ENCODE measurements around the gene IQUB.
"Not testable (repeated sequence)": the region's sequence is repeated elsewhere in the genome, so short reads cannot be mapped to it uniquely, and the experiment has no call there.

Gene IQUB

DNA sequence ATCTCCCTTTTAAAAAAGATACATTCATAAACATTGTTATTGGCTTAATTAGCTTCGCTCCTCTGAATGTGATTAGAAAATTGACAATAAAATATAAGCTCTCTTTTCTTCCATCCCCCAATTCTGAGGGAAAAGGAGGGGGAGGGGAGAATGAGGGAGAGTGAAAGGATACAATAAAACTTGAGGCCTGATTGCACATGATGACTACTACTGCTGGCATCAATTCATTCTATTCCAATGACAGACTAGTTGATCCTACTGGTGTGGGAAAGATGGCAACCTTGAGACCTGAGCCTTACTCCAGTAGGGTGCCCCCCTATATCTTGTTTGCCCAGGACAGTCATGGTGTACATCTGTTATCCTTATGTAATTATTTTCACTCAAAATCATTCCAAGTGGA, 4.5 kb upstream of the IQUB start:
- no peak for DNase-seq

DNA sequence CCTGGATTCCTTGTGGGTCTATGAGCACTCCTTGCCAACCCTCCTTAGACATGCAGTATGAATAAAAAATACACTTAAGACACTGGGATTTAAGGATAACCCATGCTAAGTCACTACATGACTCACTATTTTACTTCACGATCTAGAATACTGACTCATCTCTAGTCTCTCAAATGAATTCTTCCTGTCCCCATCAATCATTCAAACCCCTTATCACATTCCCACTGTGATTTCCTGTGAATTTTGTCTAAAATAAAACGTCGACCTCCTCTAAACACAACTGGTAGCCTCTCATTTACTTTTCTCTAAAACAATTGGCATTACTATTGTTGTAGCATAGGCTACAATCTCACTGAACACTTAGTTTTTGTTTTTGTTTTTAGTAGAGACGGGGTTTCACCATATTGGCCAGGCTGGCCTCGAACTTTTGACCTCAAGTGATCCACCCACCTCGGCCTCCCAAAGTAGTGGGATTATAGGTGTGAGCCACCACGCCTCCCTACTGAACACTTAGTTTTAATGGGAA, 3.9 kb upstream of the IQUB start:
- no peak for DNase-seq

DNA sequence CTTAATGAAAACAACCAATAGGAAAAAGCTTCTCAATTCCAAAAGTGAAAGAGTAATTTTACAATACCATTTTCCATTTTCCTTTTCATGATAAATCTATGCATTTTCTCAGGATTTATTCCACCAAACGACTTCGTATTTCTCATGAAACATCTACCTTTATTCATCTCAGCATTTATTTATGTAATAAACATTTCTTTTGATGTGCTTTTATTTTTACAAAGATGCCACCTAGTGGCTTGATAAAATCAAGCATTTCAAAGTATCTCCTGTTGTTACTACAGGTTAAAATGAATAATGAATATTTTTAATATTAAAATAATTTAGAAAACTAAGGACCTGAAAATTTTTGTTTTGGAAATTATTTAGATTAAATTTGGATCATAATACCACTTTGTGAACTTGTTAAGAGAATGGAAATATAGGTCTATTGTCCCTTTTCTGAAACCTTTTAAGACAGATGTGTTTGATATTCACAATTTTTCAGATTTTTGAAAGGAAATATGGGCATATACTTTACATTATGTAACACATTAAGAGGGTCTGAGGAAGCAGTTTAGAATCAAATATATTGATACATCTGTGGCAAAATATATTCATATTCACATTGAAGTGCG, 2.7 kb upstream of the IQUB start:
- peak; percentile 35 for DNase-seq

DNA sequence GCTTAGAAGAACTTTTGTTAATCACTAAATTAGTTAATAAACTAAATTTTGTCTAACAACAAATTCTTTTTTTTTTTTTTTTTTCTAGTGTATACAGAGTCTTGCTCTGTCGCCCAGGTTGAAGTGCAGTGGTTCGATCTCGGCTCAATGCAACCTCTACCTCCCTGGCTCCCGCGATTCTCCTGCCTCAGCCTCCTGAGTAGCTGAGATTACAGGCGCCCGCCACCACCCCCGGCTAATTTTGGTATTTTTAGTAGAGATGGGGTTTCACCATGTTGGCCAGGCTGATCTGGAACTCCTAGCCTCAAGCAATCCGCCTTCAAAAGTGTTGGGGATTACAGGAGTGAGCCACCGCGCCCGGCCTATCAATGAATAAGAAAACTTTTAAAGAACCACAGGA, 1.1 kb upstream of the IQUB start:
- DNase-seq, result no peak

DNA sequence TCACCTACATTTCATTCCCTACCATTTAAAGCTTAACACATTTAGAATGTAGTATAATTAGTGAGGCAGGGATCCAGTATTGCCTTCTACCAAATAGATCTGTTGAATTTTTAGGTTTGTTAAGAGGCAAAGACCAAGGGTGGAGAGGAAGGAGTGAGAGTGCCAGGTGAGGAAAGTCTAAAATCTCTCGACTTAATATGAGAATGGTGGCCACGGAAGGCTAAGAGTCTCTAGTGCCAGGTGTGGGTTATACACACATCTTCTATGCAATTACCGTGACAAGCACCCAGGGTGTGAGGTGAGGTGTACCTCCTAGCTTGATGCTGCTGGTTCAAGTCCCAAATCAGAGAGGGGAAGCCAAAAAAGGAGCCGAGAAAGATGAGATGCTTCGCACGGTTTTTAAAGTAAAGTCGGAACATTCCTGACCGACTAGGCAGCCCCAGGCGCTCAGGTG, 439 bp downstream of the IQUB start:
- no peak for DNase-seq

DNA sequence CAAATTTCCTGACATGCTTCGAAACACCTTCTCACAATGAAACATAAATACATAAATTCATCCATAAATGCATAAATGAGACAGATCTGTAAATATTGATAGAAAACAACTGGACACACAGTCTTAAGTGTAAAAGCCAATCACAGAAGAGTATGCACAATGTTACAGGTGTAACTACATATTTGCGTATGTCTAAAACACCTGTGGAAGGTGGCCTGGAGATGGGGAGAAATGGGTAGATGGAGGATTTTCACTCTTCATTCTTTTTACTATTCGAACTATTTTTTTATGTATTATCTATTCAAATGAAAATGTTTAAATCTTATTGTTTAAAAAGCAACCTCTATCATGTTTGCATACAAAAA, 860 bp downstream of the IQUB start:
- DNase-seq, result no peak

DNA sequence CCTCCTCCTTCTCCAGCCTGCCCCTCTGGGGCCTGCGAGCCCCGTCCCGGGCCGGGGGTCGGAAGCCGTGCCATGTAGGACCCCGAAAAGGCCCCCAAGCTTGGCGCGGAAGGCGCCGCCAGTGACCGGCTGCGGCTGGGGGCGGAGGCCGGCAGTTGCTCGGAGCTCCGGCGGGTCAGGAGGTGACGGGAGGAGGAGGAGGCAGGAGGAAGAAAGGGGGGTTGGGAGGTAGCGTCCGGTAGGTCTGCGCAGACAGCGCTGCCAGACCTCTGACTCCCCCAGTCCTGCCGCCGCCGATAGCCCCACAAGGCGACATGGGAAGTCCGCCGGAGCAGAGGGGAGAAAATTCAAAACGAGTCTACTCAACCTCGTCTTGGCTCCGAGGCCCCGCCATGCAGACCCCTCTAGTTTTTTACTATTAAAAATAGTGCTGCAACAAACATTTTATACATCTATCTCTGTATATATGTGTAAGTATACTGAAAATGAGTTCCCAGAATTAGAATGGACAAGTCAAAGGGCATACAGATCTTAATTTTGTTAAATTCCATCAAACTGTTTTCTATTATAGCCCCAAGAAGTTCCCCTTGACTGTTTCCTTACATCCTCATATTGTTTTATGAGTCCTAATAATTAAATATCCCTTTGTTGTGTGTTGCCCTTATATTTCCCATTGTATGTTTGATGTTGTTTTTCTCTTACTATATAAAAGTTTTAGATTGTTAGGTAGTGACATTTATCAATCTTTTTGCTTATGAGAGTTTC, 1.4 kb downstream of the IQUB start:
- not testable (repeated sequence) for DNase-seq

DNA sequence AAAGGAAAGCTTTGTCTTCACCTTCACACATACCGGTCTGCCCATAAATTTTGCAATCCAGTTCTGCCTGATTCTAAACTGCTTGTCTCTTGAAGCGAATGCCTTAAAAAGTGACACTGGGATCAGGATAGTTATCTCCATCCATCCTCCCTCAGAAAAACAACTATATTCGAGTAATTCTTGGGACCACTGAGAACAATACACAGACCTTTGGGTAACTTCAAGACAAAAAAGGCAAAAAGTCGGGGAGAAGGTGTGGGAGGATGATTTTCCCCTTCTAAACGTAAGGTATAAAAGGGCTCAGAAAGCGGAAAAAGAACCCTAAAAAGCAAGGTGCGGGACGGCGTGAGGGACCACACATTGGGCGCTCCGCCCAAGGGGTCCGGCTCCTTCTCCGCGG, 2.1 kb downstream of the IQUB start:
- not testable (repeated sequence) for DNase-seq

DNA sequence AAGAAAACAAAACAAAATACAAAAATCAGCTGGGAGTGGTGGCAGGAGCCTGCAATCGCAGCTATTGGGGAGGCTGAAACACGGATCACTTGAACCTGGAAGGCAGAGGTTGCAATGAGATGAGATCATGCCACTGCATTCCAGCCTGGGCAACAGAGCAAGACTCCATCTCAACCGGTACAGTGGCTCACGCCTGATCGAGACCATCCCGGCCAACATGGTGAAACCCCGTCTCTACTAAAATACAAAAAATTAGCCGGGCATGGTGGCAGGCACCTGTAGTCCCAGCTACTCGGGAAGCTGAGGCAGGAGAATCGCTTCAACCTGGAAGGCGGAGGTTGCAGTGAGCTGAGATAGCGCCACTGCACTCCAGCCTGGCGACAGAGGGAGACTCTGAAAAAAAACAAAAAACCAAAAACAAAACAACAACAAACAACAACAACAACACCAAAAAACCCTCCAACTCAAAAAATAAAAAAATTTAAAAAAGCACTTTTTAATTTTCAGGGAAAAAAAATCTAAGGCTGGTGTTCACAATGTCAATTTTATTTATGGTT, 4.3 kb downstream of the IQUB start:
- not testable (repeated sequence) for DNase-seq

DNA sequence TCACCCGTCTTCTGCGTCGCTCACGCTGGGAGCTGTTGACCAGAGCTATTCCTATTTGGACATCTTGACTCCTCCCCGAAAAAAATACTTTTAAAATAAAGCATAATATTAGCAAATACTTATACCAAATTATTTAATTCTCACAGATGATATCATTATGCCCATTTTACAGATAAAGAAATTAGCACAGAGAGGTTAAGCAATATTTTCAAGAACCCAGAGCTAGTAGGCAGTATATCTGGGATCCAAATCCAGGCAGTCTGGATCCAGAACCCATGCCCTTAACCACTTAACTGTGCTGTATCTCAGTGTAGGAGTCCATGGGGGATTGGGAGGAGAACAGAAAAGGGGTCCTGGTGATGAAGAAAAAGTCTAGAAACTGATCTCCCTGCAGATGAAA, 6.1 kb downstream of the IQUB start:
- DNase-seq, result no peak

DNA sequence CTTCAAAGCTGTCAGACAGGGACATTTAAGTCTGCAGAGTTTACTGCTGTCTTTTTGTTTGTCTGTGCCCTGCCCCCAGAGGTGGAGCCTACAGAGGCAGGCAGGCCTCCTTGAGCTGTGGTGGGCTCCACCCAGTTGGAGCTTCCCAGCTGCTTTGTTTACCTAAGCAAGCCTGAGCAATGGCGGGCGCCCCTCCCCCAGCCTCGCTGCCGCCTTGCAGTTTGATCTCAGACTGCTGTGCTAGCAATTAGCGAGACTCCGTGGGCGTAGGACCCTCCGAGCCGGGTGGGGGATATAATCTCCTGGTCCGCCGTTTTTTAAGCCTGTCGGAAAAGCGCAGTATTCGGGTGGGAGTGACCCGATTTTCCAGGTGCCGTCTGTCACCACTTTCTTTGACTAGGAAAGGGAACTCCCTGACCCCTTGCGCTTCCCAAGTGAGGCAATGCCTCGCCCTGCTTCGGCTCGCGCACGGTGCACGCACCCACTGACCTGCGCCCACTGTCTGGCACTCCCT, 6.6 kb downstream of the IQUB start:
- not testable (repeated sequence) for DNase-seq

DNA sequence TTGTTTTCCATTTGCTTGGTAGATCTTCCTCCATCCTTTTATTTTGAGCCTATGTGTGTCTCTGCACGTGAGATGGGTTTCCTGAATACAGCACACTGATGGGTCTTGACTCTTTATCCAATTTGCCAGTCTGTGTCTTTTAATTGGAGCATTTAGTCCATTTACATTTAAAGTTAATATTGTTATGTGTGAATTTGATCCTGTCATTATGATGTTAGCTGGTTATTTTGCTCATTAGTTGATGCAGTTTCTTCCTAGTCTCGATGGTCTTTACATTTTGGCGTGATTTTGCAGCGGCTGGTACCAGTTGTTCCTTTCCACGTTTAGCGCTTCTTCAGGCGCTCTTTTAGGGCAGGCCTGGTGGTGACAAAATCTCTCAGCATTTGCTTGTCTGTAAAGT, 7.9 kb downstream of the IQUB start:
- DNase-seq, result not testable (repeated sequence)

DNA sequence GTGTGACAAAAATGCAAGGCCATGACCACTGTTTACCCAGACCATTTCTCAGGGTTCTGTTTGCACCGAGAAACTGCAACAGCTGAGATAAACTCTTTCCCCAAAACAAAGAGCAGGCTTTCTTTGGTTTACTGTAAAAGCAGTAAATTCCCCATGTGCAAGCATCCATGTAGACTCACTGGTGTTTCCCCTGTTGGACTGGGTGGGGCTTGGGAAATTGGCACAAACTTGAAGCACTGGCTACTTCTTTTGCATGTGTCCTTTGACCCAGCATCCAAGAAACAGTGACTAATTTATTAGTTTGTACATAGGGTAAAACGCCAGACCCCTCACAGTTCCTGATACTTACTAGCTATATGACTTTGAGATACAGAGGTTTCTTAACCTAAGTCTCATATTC, 12.3 kb downstream of the IQUB start:
- no peak for DNase-seq

DNA sequence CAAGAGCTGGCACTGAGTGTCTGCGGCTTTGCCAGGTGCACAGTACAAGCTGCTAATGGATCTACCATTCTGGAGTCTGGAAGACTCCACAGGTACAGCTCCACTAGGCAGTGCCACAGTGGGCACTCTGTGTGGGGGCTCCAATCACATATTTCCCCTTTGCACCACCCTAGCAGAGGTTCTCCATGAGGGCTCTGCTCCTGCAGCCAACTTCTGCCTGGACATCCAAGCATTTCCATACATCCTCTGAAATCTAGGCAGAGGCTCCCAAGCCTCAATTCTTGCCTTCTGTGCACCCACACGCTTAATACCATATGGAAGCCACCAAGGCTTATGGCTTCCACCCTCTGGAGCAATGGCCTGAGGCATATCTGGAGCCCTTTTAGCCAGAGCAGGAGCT, 29.2 kb downstream of the IQUB start:
- no peak for DNase-seq

DNA sequence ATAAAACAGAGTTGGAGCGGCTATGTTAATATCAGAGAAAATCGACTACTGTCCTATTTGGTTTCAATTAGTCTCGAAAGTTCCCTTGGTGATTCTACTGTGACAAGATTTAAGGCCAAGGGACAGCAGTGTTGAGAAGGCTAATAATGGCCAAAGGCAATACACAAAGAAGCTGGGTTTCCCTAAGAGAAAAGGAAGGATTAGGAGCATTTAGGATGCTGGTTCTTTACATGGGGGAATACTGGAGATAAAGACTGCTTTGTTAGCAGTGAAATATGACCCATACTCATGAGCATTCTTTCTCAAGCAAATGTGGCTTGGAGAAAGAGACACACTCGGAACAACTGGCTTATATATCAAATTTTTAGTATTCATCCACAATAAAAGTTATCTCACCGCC, 32.2 kb downstream of the IQUB start:
- DNase-seq, result no peak

DNA sequence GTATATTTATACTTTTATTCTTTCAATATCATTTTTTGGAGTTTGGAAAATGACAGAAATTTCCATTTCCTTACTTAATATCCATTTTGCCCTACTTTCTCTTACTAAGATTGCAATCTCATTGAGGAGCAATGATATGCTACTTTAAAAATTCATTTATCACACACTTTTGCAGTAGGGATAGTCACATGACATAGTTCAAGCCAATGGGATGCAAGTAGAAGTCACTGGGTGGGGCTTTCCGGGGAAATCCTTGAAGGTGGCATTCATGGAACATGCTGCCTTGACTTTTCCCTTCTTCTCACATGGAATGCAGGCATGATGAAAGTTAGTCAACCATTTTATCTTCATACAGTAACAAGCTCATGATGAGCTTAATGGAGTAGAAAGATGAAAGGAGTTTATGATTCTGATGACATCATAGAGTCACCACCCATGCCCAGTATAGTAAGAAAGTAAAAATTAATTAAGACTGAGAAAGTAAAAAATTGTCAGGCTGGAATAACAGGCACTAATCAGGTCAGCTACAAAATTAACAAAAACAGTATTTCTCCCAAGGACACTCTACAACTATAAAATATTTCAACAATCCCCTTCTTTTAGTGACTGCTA, 33.4 kb downstream of the IQUB start:
- no peak for DNase-seq

DNA sequence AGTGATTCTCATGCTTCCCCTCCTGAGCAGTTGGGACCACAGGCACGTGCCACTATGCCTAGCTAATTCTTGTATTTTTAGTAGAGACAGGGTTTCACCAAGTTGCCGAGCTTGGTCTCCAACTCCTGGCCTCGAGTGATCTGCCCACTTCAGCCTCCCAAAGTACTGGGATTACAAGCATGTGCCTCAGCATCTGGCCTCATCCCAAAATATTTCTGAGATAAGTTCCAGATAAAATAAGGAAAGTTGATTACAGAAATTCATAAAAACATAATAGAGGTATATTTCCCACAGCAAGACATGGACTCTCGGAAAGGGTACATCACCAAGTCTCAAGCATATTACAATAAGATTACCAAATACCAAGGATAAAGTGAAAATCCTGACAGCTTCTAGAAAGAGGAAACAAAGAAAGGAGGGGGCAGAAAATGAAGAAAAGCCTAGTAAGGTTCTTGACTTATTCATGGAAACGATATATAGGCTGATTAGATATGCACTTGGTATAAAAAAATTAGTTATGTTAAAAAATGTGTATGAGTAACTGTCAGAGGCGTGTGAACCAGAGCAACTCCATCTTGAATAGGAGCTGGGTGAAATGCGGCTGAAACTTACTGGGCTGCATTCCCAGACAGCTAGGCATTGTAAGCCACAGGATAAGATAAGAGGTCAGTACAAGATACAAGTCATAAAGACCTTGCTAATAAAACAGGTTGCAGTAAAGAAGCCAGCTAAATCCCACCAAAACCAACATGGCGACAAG, 35.0 kb downstream of the IQUB start:
- DNase-seq, result no peak

DNA sequence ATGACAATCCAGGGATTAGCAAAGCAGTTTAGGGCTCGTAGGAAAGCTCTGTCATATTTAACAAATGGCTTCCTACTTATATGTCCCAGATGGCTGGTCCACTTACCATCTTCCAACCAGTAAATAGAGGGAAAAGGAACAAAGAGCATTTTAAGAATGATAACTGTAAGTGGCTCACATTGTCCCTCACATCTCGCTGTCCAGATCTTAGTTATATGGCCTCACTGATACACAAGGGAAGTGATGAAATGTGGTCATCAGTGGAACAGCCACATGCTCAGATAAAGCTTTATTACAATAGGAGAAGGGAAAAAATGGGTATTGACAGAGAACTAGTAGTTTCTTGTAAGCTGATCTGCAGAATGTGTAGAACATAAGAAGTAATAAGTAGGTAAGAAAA, 35.8 kb downstream of the IQUB start:
- no peak for DNase-seq

DNA sequence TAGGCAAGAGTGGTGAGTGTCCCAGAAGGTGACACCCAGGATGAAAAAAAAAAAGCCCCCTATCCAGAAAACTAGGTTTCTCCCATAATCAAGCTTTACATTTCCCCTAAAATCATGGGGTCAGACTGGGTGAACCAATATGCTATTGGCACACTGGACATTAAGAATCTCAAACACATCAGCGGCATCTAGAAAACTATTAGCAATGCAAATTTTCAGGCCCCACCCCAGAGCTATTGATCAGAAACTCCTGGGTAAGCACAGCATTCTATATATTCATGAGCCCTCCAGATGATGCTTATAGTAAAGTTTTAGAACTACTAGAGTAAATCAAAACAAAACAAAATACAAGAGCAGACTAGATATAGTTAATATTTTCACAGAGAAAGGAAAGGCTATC, 36.4 kb downstream of the IQUB start:
- DNase-seq, result no peak

DNA sequence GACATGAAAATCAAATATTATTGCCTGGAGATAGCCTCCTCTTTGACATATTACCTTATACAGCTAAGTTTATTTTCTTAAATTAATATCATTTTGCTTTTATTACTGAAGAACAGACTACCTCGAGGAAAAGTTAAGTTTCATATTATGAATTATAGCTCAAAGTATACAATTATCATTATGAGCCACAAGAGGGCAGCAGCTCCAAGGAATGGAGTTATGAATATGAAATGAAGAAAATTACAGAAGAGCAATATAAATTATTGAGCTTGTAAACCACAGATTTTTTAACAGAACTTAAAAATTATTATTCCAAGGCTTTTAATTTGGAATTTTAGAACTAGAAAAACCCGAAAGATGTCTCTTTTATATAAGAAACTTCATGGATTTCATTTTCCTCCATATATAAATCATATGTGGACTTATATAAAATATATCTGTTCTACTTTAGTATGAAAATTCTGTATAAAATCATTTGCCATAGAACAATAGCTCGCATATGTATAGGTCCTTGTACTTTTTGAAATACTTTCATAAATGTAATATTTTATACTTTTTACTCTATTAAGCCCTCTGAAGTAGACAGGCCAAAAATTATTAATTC, 40.1 kb downstream of the IQUB start:
- DNase-seq, result peak; percentile 49

DNA sequence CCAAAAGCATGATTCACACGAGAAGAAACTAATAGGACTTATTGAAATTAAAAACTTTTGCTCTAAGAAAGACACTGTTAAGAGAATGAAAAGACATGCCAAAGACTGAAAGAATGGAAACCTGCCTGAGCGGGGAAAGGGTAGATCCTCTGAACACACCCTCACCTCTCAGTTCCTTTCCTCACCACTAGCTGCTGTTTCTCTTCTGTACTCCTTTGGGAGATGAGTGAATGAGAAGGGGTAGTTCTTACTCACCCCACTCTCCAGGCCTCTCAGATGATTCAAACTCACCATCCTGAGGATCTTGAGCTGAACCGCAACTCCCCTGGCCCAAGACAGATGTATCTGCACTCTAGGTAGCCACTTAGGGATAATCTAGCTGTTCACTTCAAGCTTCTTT, 41.9 kb downstream of the IQUB start:
- DNase-seq, result no peak

DNA sequence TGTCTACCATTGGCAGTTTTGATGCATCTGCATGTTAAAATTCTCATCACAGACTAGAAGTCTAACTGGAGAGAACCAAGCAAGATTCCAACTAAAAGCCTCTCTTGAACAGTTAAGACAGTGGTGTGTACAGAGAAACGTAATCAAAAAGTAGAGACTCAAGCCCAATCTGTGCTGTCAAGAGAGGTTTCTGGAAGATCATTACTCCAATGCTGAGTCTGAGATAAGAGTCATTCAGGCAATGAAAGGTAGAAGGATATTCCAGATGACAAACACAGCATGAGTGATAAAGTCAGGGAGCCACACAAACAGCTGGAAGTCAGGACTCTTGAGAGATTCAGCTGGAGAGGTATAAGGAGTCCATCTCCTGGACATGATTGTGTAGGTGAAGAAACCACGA, 48.7 kb downstream of the IQUB start:
- no peak for DNase-seq
